DND-41 (cell line): ENCODE results near the gene ATG9B.
"Not testable (repeated sequence)": the region's sequence is repeated elsewhere in the genome, so short reads cannot be mapped to it uniquely, and the experiment has no call there.

ENCODE experiments used
- ATAC-seq: fragments of 200-7000 bp; cut with Tn5 transposase; 3 replicates; pipeline ENCODE4 v1.9.1; 2021; ENCODE audit warnings: low read depth; ENCODE audit not compliant: insufficient read depth
- DNase-seq: peaks from one replicate; pipeline ENCODE4 v3.0.0-alpha.2; 2020
- H2AFZ ChIP-seq: 2 replicates; pipeline ENCODE4 v1.6.0; 2012; ENCODE audit warnings: low read depth, low read length
- H3K27ac ChIP-seq: 2 replicates; pipeline ENCODE4 v1.5.1; 2012; ENCODE audit warnings: low read length, inconsistent platforms
- H3K27me3 ChIP-seq: fragments of 200-600 bp; sonication (generic); 2 replicates; pipeline ENCODE4 v1.6.0; 2012; ENCODE audit warnings: low read length, mild to moderate bottlenecking, inconsistent platforms; ENCODE audit not compliant: insufficient read depth, poor library complexity
- H3K36me3 ChIP-seq: 2 replicates; pipeline ENCODE4 v1.5.1; 2012; ENCODE audit warnings: low read length, inconsistent platforms; ENCODE audit not compliant: insufficient read depth
- H3K4me1 ChIP-seq: 2 replicates; pipeline ENCODE4 v1.5.1; 2012; ENCODE audit warnings: mild to moderate bottlenecking, low read length; ENCODE audit not compliant: insufficient read depth
- H3K4me2 ChIP-seq: 2 replicates; pipeline ENCODE4 v1.6.0; 2012; ENCODE audit warnings: mild to moderate bottlenecking, moderate library complexity, low read length, inconsistent platforms; ENCODE audit not compliant: insufficient read depth
- H3K4me3 ChIP-seq, 2 experiments: fragments of 200-600 bp in 1 of 2; shearing (Covaris generic) in 1 of 2; 2 replicates each; pipeline ENCODE4 v1.5.1; 2012 to 2016; ENCODE audit warnings: inconsistent platforms in 2 of 2, low read length in 2 of 2, mild to moderate bottlenecking in 2 of 2, low read depth in 1 of 2, moderate library complexity in 1 of 2
- H3K79me2 ChIP-seq: 2 replicates; pipeline ENCODE4 v1.6.0; 2012; ENCODE audit warnings: low read length, inconsistent platforms; ENCODE audit not compliant: insufficient read depth
- H3K9ac ChIP-seq: 2 replicates; pipeline ENCODE4 v1.6.0; 2012; ENCODE audit warnings: low read depth, mild to moderate bottlenecking, inconsistent platforms, low read length, moderate library complexity
- H3K9me3 ChIP-seq: 2 replicates; pipeline ENCODE4 v1.5.1; 2012; ENCODE audit warnings: low read length, moderate library complexity, mild to moderate bottlenecking, inconsistent platforms; ENCODE audit not compliant: insufficient read depth, severe bottlenecking
- H4K20me1 ChIP-seq: 2 replicates; pipeline ENCODE4 v1.6.0; 2012; ENCODE audit warnings: low read length; ENCODE audit not compliant: insufficient read depth
- EZH2 ChIP-seq: IDR thresholded peaks from 3 replicates; pipeline ENCODE4 v1.6.1; 2012; ENCODE audit warnings: borderline replicate concordance, low read depth, mild to moderate bottlenecking, moderate library complexity, low read length, inconsistent platforms; ENCODE audit not compliant: severe bottlenecking
- TF ChIP-seq, protein P1 (sequence below): IDR thresholded peaks from 2 replicates; pipeline ENCODE4 v1.5.1; 2012; ENCODE audit warnings: borderline replicate concordance, low read length, moderate library complexity, mild to moderate bottlenecking; ENCODE audit not compliant: poor library complexity, severe bottlenecking; ENCODE audit errors: extremely low read depth

The ATG9B gene

DNA sequence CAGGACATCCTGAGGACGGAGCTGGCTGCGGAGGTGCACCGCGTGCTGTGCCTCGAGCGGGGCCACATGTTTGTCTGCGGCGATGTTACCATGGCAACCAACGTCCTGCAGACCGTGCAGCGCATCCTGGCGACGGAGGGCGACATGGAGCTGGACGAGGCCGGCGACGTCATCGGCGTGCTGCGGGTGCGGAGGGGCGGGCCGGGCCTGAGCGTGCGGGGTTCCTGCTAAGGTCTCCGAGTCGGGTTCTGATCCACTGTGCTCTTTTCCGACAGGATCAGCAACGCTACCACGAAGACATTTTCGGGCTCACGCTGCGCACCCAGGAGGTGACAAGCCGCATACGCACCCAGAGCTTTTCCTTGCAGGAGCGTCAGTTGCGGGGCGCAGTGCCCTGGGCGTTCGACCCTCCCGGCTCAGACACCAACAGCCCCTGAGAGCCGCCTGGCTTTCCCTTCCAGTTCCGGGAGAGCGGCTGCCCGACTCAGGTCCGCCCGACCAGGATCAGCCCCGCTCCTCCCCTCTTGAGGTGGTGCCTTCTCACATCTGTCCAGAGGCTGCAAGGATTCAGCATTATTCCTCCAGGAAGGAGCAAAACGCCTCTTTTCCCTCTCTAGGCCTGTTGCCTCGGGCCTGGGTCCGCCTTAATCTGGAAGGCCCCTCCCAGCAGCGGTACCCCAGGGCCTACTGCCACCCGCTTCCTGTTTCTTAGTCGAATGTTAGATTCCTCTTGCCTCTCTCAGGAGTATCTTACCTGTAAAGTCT lies 10.4 kb downstream of the ATG9B start:
- peaks cover 24% of the 10 kb centered on the region for H3K4me1 ChIP-seq
- H3K4me2 ChIP-seq = no peak overlapping the region
- ATAC-seq (no peak), DNase-seq (no peak)
- no peak overlapping the region for H2AFZ ChIP-seq
- H4K20me1 ChIP-seq = no peaks in the 10 kb centered on the region
- H3K9me3 ChIP-seq = no peaks in the 10 kb centered on the region
- no peaks in the 10 kb centered on the region for H3K79me2 ChIP-seq
- no peak overlapping the region for H3K9ac ChIP-seq
- TF ChIP-seq, protein P1, sequence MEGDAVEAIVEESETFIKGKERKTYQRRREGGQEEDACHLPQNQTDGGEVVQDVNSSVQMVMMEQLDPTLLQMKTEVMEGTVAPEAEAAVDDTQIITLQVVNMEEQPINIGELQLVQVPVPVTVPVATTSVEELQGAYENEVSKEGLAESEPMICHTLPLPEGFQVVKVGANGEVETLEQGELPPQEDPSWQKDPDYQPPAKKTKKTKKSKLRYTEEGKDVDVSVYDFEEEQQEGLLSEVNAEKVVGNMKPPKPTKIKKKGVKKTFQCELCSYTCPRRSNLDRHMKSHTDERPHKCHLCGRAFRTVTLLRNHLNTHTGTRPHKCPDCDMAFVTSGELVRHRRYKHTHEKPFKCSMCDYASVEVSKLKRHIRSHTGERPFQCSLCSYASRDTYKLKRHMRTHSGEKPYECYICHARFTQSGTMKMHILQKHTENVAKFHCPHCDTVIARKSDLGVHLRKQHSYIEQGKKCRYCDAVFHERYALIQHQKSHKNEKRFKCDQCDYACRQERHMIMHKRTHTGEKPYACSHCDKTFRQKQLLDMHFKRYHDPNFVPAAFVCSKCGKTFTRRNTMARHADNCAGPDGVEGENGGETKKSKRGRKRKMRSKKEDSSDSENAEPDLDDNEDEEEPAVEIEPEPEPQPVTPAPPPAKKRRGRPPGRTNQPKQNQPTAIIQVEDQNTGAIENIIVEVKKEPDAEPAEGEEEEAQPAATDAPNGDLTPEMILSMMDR = no peak
- no peak for TF ChIP-seq EZH2
- H3K4me3 ChIP-seq = no peak overlapping the region
- H3K27me3 ChIP-seq = no peaks in the 10 kb centered on the region
- no peaks in the 10 kb centered on the region for H3K36me3 ChIP-seq
- H3K27ac ChIP-seq = no peak overlapping the region

DNA sequence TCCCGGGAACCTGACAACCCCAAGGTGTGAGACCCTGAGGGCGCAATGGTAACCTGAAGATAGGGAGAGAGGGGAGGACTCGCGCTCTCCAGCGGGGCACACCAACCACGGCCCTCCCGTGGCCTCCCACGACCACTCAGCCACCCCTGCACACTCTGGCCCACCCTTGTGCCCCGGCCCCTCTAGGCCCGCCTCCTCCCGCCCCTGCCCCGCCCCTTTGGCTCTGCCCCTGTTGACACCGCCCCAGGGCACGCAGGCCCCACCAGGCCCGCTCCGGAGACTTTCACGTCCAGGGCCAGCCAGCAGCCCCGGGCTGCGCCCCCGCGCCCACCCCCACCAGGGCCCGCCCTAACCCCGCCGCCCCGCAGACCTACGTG lies 10.9 kb downstream of the ATG9B start:
- H3K27ac ChIP-seq = no peak overlapping the region
- H3K36me3 ChIP-seq = no peaks in the 10 kb centered on the region
- H3K79me2 ChIP-seq = no peaks in the 10 kb centered on the region
- H3K4me2 ChIP-seq = no peak overlapping the region
- H3K9ac ChIP-seq = no peak overlapping the region
- no peaks in the 10 kb centered on the region for H3K9me3 ChIP-seq
- H3K4me1 ChIP-seq = peaks cover 27% of the 10 kb centered on the region
- H3K27me3 ChIP-seq = no peaks in the 10 kb centered on the region
- H4K20me1 ChIP-seq = no peaks in the 10 kb centered on the region
- DNase-seq = no peak
- H3K4me3 ChIP-seq = no peak overlapping the region
- no peak for TF ChIP-seq EZH2
- no peak for ATAC-seq
- no peak overlapping the region for H2AFZ ChIP-seq

DNA sequence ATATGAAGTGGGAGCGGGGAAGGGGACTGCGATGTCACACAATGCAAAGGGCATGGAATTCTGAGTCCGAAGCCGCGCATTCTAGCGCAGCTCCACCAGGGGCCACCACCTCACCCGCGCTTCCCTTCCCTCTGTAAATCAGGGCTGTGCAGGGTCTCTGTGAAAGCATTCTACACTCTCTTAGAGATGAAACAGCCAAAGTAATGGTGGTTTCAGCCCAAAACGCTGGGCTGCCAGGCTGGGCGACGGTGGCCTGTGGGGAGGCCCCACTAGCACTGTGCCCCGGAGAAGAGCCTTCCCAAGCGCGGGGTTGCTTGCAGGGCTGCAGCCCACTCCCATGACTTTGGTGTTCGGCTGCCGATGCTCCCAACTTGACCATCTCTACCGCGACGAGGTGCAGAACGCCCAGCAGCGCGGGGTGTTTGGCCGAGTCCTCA lies 11.4 kb downstream of the ATG9B start:
- DNase-seq (no peak), ATAC-seq (no peak)
- no peaks in the 10 kb centered on the region for H3K79me2 ChIP-seq
- H3K27me3 ChIP-seq = no peaks in the 10 kb centered on the region
- no peaks in the 10 kb centered on the region for H3K9me3 ChIP-seq
- no peaks in the 10 kb centered on the region for H3K36me3 ChIP-seq
- no peak overlapping the region for H3K4me3 ChIP-seq
- no peak for TF ChIP-seq EZH2
- TF ChIP-seq, protein P1 = peak; percentile 60
- H3K4me1 ChIP-seq = peaks cover 27% of the 10 kb centered on the region
- no peak overlapping the region for H3K9ac ChIP-seq
- H3K27ac ChIP-seq = no peak overlapping the region
- H3K4me2 ChIP-seq = no peak overlapping the region
- no peak overlapping the region for H2AFZ ChIP-seq
- H4K20me1 ChIP-seq = no peaks in the 10 kb centered on the region

DNA sequence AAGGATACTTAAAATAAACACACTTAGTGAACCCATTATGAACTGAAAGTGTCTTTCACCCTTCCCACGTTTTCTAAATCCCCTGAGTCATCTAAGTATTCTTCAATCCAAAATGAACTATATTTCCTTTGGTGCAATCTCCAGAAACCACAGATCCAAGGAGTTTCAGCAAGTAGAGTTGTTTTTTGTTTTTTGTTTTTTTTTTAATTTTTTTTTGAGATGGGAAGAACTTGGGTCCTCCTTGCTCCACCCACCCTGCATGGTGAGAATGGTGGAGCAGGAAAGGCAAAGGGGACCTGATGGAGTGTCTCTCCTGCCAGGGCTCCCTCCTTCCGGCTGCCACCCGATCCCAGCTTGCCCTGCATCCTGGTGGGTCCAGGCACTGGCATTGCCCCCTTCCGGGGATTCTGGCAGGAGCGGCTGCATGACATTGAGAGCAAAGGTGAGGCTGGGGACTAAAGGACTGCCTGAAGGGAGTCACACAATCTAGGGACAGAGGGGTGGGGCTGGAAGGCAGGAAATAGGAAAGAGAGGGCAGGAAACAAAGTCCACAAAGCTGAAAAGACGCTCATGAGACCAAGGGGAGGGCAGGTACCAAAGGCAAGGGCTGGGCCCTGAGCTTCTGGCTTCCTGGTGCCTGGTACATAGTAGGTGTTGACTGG lies 12.1 kb downstream of the ATG9B start:
- Histone ChIP-seq H3K4me1 (peaks cover 27% of the 10 kb centered on the region), H3K9ac (no peak overlapping the region)

DNA sequence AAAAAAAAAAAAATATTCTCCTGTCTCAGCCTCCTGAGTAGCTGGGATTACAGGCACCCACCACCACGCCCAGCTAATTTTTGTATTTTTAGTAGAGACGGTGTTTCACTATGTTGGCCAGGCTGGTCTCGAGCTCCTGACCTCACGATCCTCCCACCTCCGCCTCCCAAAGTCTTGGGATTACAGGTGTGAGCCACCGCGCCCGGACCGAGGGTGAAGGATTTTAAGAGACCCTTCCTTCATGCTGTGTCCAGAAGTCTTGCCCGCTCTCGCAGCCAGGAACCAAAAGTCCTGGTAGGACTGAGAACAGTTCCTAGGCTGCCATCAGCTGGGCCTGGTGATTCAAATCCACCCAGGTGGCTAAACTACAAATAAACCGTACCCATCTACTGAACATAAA lies 12.7 kb downstream of the ATG9B start:
- H3K4me2 ChIP-seq, H3K9me3 ChIP-seq, H3K27ac ChIP-seq, DNase-seq, H3K4me3 ChIP-seq, ATAC-seq, H4K20me1 ChIP-seq, H3K9ac ChIP-seq, H3K79me2 ChIP-seq, H2AFZ ChIP-seq, H3K36me3 ChIP-seq, H3K27me3 ChIP-seq: not testable (repeated sequence)
- peaks cover 25% of the 10 kb centered on the region for H3K4me1 ChIP-seq

More for the DNA sequence above, 12.1 kb downstream of the ATG9B start:
- ATAC-seq (no peak), DNase-seq (no peak)
- no peak overlapping the region for H2AFZ ChIP-seq
- H3K27ac ChIP-seq = no peak overlapping the region
- no peaks in the 10 kb centered on the region for H3K27me3 ChIP-seq
- H3K9me3 ChIP-seq = no peaks in the 10 kb centered on the region
- TF ChIP-seq EZH2 = no peak
- TF ChIP-seq, protein P1 = no peak
- H3K79me2 ChIP-seq = no peaks in the 10 kb centered on the region
- H3K36me3 ChIP-seq = no peaks in the 10 kb centered on the region
- no peak overlapping the region for H3K4me3 ChIP-seq
- H3K4me2 ChIP-seq = no peak overlapping the region
- no peaks in the 10 kb centered on the region for H4K20me1 ChIP-seq
